ENCODE data around the gene STIM1. TPM values are rescaled to one million over a fixed set of nuclear protein-coding genes. Genes with fewer than 3 reads are reported as not detected.

The STIM1 gene
- total RNA-seq, 1 donor from 2014 or later, result 71.5 TPM

DNA sequence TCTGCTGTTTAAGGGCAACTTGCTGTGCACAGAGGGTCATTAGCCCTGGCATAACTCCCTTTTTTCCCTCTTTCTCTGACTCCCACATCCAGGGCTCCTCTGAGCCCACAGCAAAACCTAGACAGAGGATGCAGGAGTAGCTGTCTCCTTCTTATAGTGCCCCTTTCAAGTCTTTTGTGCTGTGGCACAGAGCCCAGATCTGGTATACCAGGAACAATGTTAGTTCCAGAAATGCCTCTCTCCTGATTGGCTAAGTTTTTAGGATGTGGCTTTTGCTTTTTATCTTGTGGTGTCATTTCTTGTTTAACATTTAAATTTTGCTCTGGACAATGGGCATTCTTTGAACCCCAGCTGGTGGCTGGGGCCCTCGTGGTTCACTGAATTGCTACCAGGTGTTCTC is 213.5 kb downstream of the STIM1 start:
- DNase-seq (ENCODE audit: low spot score), result no peak

DNA sequence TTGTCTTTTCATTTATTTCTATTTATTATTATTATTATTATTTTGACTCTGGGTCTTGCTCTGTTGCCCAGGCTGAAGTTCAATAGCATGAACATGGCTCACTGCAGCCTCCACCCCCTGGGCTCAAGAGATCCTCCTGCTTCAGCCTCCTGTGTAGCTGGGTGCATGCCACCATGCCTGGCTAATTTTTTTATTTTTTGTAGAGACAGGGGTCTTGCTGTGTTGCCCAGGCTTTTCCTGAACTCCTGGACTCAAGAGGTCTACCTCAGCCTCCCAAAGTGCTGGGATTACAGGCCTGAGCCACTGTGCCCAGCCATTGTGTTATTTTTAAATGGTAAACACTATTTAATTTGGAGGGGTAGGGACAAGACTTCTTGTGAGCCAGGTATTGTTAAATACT is 215.9 kb downstream of the STIM1 start:
- DNase-seq (ENCODE audit: low spot score), result no peak

DNA sequence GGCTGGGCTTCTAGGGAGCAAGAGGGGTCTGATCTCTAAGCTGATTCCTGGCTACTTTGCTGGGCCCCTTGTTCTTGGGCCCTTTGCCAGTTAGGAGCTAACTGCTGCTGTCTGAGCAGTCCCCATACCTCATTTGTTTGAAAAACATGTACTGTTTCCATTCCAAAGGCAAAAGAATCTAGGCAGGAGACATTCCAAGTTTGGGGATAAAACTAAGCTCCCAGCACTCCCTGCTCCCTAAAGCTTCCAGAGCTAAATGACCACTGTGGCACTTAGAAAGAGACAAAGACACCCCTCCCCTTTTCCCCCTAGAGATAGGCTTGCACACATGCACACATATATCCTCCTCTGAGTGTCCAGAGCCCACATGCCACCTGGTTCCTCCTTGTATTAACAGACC is 216.4 kb downstream of the STIM1 start:
- DNase-seq (ENCODE audit: low spot score), result no peak

DNA sequence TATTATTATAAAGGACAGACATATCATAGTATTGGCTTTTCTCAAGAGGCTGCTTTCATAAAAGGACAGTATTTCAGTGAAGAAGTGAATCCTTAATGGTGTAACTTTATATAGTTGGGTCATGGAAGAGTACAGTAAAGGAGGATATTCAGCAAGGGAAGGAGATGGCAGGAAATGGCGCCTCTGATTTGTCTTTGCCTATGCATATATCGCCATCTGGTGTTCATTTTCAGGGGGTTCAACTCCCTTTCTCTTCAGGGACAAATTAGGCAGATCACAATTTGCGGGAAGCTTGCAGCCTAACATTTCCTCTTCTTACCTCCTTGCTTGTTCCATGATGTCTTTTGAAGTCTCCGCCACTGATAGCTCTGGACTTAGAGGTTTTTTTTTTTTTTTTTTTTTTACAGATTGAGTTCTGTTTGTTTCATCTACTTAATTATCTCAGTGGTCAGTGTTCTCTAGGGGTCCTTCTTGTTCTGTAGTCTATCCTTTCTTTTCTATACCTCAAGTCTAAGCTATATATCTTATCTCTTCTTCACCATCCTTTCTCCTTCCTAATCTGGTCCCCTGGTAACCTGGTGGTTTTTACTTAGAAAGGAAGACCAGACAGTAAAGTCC is 217.3 kb downstream of the STIM1 start:
- DNase-seq (ENCODE audit: low spot score), result peak; percentile 71

DNA sequence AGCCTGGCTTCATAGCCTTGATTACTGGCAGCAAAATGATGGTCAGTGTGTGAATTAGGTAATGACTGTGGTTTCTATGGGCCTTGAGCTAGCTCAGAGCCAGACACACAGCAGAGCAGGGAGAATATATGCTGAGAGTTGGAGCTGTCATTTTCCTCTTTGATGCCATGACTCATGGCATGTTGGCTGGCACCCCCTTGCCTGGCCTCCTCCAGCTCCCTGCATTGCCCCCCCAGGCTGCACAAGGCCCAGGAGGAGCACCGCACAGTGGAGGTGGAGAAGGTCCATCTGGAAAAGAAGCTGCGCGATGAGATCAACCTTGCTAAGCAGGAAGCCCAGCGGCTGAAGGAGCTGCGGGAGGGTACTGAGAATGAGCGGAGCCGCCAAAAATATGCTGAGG is 218.8 kb downstream of the STIM1 start:
- no peak for DNase-seq (ENCODE audit: low spot score)

DNA sequence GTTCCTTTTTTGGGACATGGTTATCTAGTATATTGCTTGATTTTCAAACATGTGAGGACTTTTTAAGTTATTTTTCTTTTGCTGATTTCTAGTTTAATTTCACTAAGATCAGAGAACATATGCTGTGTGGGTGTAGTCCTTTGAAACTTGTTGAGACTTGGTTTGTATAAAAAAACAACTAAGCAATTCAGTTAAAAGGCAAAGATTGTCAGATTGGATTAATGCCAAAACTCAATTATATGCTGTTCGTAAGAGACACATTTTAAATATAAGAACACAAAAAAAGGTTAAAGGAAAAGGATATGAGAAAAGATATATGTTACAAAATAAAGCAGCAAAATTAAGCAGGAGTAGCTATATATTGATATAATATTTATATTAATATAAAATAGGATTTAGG is 221.3 kb downstream of the STIM1 start:
- DNase-seq (ENCODE audit: low spot score), result no peak

DNA sequence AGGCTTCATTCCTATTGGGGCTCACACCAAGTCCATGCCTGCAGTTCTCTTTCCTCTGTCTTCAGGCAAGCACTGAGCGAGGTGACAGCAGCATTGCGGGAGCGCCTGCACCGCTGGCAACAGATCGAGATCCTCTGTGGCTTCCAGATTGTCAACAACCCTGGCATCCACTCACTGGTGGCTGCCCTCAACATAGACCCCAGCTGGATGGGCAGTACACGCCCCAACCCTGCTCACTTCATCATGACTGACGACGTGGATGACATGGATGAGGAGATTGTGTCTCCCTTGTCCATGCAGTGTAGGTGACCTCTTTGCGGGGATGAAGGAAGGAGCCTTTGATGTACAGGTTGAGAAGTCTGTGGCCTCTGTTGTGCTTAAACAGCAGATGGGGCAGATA is 227.7 kb downstream of the STIM1 start:
- DNase-seq (ENCODE audit: low spot score), result no peak

DNA sequence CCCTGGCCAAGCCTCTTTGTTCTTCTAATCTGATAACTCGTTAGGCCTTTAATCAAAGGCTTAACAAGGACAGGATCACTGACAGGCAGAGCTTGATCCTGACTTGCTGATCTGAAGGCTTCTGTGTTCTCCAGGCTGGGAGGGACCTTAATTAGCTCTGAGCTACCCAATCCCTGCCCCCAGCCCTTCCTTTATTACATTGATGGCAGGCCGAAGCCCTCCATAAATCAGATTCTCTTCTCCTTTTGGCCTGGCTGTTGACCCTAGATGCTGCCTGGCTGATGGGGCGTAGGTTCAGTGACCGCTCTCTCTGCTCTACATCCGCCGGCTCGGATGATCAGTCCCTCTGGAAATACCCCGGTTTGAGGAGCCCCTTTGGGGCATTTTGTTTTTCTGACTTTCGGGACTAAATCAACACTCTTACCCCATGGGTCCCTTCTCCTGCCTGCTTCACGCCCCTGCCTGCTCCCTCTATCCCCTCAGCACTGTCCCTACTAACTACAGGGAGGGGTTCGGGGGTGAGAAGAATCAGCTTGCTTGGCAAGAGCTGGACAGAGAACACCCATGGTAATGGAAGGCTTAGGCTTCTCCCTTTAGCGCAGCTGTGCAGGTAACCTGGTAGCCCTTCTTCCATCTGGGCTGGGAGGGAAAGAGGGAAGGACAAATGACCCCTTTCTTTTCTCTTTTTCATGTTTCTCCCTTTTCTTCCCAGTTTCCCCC is 229.1 kb downstream of the STIM1 start:
- no peak for DNase-seq (ENCODE audit: low spot score)

DNA sequence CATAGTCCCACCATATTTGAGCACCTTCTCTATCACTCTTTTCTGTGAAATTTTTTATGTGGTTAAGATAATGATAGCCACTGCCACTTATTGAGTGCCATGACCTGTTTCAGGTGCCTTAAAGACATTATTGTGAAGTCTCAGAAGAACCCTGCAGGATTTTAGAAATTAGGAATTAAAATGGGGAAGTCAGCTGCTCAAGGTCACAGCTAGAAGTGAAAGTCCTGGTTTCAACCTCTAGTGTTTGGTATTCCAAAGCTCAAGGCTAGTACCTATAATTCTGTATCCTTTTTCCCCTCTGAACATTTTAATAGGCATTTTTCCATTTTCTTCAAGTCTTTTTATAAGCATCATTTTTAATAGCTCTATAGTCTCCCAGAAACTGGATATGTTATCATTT is 230.1 kb downstream of the STIM1 start:
- DNase-seq (ENCODE audit: low spot score), result no peak

DNA sequence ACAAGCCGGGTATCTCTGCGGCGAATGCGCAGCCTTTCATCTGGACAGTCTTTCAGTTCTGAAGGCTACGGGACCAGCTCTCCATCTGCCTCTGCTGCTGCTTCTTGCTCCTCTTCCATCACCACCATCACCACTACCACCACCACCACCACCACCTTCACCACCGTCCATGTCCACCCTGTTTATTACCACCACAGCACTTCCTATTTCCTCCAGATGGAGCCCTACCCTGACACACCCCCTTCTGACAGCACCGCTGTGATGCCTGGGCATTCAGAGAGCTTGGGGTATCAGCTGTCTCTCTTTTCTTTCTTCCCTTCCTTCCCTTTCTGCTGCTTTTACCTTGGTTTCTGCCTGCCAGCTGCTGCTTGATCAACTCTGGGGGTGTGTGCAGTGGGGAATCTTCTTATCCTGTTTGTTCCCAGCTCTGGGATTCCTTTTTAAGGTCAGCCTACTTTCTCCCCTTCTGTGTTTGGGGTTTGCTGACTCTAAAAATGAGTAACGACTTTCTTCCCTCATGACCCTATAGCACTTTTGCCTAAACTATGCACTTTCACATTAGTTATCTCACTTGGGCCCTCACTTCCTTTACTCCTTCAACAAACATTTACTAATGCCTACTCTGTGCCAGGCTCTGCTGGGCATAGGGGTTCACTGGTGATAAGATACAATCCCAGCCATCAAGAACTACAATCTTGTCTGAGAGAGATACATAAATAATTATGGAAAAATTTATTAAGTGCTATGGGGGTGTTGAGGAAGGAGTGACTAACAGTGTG is 231.3 kb downstream of the STIM1 start:
- DNase-seq (ENCODE audit: low spot score), result no peak

DNA sequence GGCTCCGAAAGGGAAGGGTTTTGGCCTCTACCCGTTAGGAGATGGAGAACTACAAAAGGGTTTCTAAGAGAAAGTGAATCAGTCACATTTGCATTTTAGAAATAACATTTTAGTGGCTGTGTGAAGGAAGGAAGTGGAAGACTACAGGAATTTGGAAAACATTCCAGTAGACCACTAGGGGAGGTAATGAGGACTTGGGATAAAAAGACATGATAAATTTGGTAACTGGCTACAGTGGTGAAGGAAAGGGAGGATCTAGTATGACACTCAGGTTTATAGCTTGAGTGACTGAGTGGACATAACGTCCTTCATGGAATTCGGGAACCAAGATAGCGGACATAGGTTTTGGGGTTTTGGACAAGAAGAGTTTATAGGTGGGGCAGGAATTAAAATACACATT is 232.1 kb downstream of the STIM1 start:
- DNase-seq (ENCODE audit: low spot score), result no peak

DNA sequence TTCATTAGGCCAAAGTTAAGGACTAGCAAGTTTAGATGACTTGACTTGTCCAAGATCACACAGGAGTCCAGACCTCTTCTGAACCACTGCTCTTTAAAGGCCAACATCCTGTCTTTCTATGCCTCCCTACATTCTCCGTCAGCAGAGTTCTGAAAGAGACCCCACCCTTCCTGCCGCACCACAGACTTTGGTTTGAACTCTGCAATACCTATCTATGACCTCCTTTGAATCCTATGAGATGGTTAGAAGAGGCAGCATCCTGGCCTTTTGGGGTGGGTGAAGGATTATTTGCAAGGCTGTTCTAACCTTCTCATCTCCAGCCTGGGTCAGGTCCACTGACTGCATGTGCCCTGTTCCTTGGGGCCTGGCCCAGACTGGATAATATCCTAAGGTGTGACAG is 234.8 kb downstream of the STIM1 start:
- no peak for DNase-seq (ENCODE audit: low spot score)

DNA sequence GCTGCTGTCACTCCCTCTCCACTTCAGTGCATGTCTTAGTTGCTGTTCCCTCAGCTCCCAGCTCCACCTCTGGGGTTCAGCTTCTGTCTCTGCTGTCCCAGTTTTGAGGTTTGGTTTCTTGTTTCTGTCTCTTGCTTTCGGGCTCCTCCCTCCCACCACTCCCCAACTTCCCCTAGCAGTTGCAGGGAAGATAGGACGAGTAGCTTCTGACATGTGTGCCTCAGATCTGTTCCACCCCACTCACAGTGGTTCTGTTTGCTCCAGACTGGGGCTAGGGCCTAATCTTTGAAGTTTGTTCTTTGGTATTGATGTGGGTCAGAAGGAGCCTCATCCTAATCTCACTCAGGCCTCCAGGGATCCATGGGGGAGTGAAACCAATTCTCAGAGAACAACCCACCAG is 236.6 kb downstream of the STIM1 start:
- DNase-seq (ENCODE audit: low spot score), result no peak

DNA sequence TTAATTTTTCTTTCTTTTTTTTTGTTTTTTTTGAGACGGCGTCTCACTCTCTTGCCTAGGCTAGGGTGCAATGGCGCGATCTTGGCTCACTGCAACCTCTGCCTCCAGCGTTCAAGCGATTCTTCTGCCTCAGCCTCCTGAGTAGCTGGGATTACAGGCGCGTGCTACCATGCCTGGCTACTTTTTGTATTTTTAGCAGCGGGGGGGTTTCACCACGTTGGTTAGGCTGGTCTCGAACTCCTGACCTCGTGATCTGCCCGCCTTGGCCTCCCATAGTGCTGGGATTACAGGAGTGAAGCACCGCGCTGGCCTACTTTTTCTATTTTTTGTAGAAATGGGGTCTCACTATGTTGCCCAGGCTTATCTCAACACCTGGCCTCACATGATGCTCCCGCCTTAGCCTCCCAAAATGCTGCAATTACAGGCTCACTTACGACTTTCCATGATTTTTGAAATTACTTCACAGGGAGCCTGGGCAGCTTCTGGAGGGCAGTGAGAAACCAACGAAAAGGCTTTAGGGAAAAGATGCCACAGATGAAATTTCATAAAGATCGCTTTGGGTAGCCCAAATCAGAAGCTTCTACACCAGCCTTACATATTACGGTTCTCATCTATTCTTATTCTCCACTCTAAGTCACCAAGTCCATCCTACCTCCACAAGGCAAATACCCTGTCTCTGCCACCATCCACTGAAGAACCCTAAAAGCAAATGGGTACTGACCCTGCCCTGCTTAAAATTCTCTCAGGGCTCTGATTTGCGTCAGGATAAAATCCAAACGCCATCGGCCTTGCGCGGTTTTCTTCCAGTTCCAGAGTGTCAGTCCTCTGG is 238.3 kb downstream of the STIM1 start:
- DNase-seq (ENCODE audit: low spot score), result no peak

DNA sequence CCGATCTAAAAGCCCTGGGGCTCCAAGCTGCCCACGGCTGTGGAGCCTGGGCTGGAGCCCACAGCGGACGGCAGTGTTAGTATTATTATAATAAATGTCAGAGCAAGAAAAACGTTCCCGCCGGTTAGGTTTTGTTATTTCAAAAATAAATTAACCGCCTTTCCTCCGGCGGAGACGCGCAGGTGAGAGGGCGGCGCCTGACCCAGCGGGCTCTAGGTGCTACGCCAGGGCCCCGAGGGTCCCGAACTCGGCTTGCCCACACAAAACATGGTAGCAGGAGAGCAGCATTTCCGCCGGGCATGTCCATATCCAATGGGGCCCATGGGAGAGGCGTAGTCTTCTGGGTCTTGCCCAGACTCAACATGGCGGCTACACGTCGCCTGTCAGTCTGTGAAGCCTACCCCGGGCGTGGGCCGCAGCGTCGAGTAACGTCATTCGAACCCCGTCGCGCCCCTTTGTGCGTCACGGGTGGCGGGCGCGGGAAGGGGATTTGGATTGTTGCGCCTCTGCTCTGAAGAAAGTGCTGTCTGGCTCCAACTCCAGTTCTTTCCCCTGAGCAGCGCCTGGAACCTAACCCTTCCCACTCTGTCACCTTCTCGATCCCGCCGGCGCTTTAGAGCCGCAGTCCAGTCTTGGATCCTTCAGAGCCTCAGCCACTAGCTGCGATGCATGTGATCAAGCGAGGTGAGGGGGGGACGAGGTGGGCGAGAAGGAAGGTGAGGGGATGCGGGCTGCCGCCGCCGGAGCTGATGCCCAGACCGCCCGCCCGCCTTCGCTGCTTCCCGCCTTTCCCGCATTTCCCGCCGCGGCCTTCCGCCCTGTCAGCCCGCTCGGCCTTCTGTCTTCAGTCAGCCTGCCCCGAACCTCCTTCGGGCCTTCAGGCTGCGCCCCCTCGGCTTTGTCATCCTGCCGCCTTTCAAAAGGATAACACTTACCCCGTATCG is 239.2 kb downstream of the STIM1 start, which contains the start of gene RRM1:
TSS of gene RRM1 (plus strand) at position 452 of the 944 bp plus-strand sequence. CDS start at position 666, 214 bp downstream.
- peak; percentile 96 for DNase-seq (ENCODE audit: low spot score)

DNA sequence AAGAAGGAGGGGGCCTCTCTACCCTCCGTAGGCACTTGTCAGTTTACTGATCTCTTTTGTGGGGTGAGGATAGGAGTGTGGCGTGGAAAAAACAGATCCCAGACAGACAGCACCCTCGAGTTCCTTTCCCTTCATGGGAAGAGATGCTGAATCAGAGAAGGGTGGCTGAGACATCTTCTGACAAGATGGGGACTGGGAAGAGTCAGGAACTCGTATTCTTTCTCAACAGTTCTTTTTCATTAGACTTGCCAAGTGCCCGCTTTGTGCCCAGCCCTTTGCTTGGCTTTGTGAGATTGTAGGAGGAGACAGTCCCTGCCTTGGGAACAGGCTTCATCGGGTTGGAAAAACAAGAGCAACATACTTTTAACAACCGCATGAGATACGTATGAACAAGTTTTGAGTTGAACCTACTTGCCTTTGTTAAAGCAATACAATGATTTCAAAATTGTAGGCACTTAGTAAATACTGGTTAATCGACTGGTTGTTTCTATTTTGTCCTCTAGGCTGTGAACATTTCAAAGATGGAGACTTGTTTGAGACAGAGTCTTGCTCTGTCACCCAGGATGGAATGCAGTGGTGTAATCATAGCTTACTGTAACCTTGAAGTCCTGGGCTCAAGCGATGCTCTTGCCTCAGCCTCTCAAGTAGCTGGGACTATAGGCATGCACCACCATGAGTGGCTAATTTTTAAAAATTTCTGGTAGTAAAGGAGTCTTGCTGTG is 240.2 kb downstream of the STIM1 start:
- no peak for DNase-seq (ENCODE audit: low spot score)

DNA sequence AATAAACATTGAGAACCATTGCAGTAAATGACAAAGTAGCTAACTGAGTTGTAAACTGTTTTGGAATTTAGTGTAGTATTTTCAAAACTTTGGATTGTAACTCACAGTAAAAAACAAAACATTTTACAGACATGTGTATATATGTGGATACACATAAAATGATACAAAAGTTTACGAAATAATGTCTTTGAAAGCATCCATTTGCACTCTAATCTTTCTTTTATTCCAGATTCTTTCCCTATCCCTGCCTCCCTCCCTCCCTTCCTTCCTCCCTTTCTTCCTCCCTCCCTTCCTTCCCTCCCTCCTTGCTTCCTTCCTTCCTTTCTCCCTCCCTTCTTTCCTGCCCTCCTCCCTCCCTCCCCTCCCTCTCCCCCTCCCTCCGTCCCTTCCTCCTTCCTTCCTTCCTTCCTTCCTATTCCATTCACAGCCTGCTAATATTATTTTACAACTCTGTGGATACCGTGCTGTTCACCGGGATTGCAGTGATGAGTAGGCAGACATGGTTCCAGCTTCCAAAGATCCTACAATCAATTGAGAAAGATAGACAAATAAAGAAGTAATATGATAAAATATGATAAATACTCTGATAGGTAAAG is 242.7 kb downstream of the STIM1 start:
- no peak for DNase-seq (ENCODE audit: low spot score)

DNA sequence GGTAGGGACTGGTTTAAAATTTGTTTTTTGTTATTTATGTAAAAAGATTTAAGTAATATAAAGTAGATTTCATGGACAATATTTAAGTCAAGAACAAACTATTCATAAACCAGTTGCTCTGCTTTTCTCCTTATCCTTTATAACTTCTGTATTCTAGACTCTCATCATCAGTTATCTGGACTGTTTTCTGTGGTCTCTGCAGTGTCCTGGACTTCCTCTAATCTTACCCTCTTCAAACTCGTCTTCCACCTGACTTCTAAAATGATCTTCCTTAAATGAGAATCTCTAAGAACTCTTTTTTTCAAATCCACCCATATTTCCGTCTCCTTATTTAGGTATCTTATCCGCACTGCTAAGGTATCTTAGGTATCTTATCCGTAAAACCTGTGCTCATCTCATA is 247.2 kb downstream of the STIM1 start:
- no peak for DNase-seq (ENCODE audit: low spot score)

DNA sequence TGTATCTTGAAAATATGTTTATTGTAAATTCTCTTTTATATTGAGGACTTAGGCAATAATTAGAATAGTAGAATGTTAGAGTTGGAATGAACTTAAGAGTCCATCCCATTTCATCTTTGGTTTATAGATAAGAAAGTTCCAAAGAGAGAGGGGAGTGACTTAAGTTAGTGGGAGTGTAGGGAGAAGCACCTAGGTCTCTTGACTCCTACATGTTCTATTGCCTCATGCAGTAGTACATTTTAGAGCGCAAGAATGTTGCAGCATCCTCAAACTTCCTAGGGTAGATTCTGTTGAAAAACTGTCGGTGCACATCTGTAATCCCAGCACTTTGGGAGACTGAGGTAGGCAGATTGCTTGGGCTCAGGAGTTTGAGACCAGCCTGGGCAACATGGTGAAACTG is 247.8 kb downstream of the STIM1 start:
- DNase-seq (ENCODE audit: low spot score), result no peak

DNA sequence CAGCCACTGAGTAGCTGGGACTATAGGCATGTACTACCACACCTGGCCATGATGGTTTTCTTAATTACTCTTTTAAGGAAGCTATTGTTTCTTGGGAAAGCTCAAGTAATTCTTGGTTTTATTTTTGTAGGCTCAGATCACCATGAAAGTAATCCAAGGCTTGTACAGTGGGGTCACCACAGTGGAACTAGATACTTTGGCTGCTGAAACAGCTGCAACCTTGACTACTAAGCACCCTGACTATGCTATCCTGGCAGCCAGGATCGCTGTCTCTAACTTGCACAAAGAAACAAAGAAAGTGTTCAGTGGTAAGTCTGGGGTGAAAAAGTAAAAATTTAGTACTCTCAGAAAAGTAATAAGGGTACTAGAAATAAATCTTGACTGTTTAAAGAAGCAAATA is 250.5 kb downstream of the STIM1 start:
- no peak for DNase-seq (ENCODE audit: low spot score)

Data from ureter (tissue), 1 donor.